OCI-LY7 (cell line): ENCODE measurements around the gene C16orf82. TPM values are rescaled to one million over a fixed set of nuclear protein-coding genes. Genes with fewer than 3 reads are reported as not detected.

Source experiments
- BruUV-seq: library from RNA; stranded (reverse); fragments of 400-500 nt; replicated peaks from 2 replicates; lab custom pipeline; 2021; lab: Mats Ljungman, UMichigan
- CTCF ChIA-PET: fragments of 300-600 bp; sonication (Branson Sonifier 250); formaldehyde crosslinking; loops from one replicate; lab custom pipeline; 2022; ENCODE audit warnings: antibody characterized with exemption; ENCODE audit not compliant: unreplicated experiment; lab: Charles Lee
- POLR2A ChIA-PET: fragments of 300-600 bp; sonication (Branson Sonifier 250); formaldehyde crosslinking; loops from one replicate; lab custom pipeline; 2022; ENCODE audit warnings: antibody characterized with exemption; lab: Charles Lee
- DNase-seq: peaks from one replicate; pipeline ENCODE4 v3.0.0-alpha.2; 2015; ENCODE audit warnings: low spot score
- H2AFZ ChIP-seq: fragments of 200-600 bp; sonication (generic), shearing (Covaris generic); 2 replicates; pipeline ENCODE4 v1.6.1; 2014; ENCODE audit warnings: mild to moderate bottlenecking, antibody characterized with exemption, low read length, moderate library complexity
- H3K27ac ChIP-seq: fragments of 200-600 bp; sonication (generic); 2 replicates; pipeline ENCODE4 v1.5.1; 2014; ENCODE audit warnings: mixed run types, low read depth, mild to moderate bottlenecking, moderate library complexity, low read length, inconsistent platforms; ENCODE audit not compliant: poor library complexity, severe bottlenecking
- H3K36me3 ChIP-seq: fragments of 200-600 bp; sonication (generic); 2 replicates; pipeline ENCODE4 v1.6.1; 2014; ENCODE audit warnings: mild to moderate bottlenecking, antibody characterized with exemption, low read length, moderate library complexity, mixed read lengths; ENCODE audit not compliant: insufficient read depth
- H3K4me1 ChIP-seq: fragments of 200-600 bp; sonication (generic); 2 replicates; pipeline ENCODE4 v1.5.1; 2014; ENCODE audit warnings: mild to moderate bottlenecking, low read length; ENCODE audit not compliant: insufficient read depth, poor library complexity, severe bottlenecking
- H3K4me2 ChIP-seq: fragments of 200-600 bp; sonication (generic); 2 replicates; pipeline ENCODE4 v1.6.1; 2014; ENCODE audit warnings: mild to moderate bottlenecking, low read length
- H3K4me3 ChIP-seq: fragments of 200-600 bp; sonication (generic); 2 replicates; pipeline ENCODE4 v1.5.1; 2014; ENCODE audit warnings: mild to moderate bottlenecking, low read depth, low read length; ENCODE audit not compliant: poor library complexity, severe bottlenecking
- H3K79me2 ChIP-seq: fragments of 200-600 bp; sonication (generic); 2 replicates; pipeline ENCODE4 v1.6.1; 2016; ENCODE audit warnings: low read depth, mild to moderate bottlenecking, low read length, moderate library complexity, mixed read lengths; ENCODE audit not compliant: insufficient read depth
- H3K9me2 ChIP-seq: fragments of 200-600 bp; sonication (generic); 2 replicates; pipeline ENCODE4 v1.6.1; 2016; ENCODE audit warnings: mild to moderate bottlenecking, low read length, mixed read lengths; ENCODE audit not compliant: insufficient read depth
- H3K9me3 ChIP-seq: fragments of 200-600 bp; sonication (generic); 2 replicates; pipeline ENCODE4 v1.6.1; 2014; ENCODE audit warnings: mild to moderate bottlenecking, mixed run types, low read length, mixed read lengths
- H4K20me1 ChIP-seq: fragments of 200-600 bp; sonication (generic); 2 replicates; pipeline ENCODE4 v1.6.1; 2014; ENCODE audit warnings: mild to moderate bottlenecking, antibody characterized with exemption, low read length, moderate library complexity, mixed read lengths; ENCODE audit not compliant: insufficient read depth
- CTCF ChIP-seq: fragments of 200-600 bp; sonication (generic); conservative IDR thresholded peaks from 2 replicates; pipeline ENCODE4 v1.5.1; 2014; ENCODE audit warnings: mild to moderate bottlenecking, antibody characterized with exemption, low read length, moderate library complexity, mixed read lengths
- EZH2phosphoT487 ChIP-seq: fragments of 200-600 bp; sonication (generic); IDR thresholded peaks from 2 replicates; pipeline ENCODE4 v1.6.1; 2018; ENCODE audit warnings: low read depth, borderline replicate concordance, mild to moderate bottlenecking, mixed run types, antibody characterized with exemption, low read length, moderate library complexity, mixed read lengths
- intact Hi-C: fragments of 100-400 bp; cut with micrococcal nuclease; formaldehyde crosslinking; loops from one replicate; pipeline ENCODE4 v1.10.0; 2022; ENCODE audit not compliant: unreplicated experiment
- total RNA-seq, 2 experiments: library from RNA; depleted of rRNA in 1 of 2; stranded (reverse); fragments of >200 nt in 1 of 2; shearing (Covaris generic) in 1 of 2; gene quantifications; 2 replicates each; pipeline ENCODE4 v1.2.3, GENCODE V29; 2014 to 2022

The C16orf82 gene
- total RNA-seq, 2 experiments from 2014 or later: not detected

- H2AFZ ChIP-seq: no peak overlapping the region
- TF ChIP-seq CTCF: no peak
- no peak for TF ChIP-seq EZH2phosphoT487
- no peak for DNase-seq
- intact Hi-C loops: no loop called here
- CTCF ChIA-PET: no interaction called here
- no peaks in the 10 kb centered on the region for H4K20me1 ChIP-seq
- no TSS peak for BruUV-seq
- no peaks in the 10 kb centered on the region for H3K36me3 ChIP-seq
- POLR2A ChIA-PET: interaction anchor here (0.6 kb wide), 1 partner anchor 71 kb away, joined by 4 read pairs; no protein-coding TSS in a partner anchor
- H3K9me2 ChIP-seq: no peaks in the 10 kb centered on the region
- no peaks in the 10 kb centered on the region for H3K9me3 ChIP-seq
- no peak overlapping the region for H3K4me2 ChIP-seq
- no peak overlapping the region for H3K27ac ChIP-seq
- H3K79me2 ChIP-seq: no peaks in the 10 kb centered on the region
- no peaks in the 10 kb centered on the region for H3K4me1 ChIP-seq
- no peak overlapping the region for H3K4me3 ChIP-seq
These were observed 19.7 kb upstream of the C16orf82 start for GRCh38 chr16:27046958-27047518.

DNA sequence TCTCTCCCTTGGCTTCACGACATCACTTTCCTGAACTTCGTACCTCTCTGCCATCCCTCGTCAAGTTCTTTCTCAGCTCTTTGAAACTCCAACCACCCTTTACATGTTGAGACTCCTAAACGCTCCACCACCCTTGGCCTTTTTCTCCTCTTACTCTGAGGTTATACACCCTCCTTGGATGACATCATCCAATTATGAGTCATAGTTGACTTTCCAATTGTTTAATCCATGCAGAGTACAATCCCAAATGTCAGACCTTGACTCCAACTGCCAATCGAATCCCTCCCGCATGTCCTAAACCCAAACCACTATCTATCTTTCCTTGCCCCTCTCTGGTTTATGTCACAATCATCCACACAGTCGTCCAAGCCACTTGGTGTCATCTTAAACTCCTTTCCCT is 18.4 kb upstream of the C16orf82 start:
- Histone ChIP-seq H3K4me3 (no peak overlapping the region), H3K79me2 (no peaks in the 10 kb centered on the region), H3K27ac (no peak overlapping the region), H3K4me1 (no peaks in the 10 kb centered on the region), H3K9me3 (no peaks in the 10 kb centered on the region), H3K36me3 (no peaks in the 10 kb centered on the region), H4K20me1 (no peaks in the 10 kb centered on the region), H3K4me2 (no peak overlapping the region), H3K9me2 (no peaks in the 10 kb centered on the region), H2AFZ (no peak overlapping the region)
- no TSS peak for BruUV-seq
- no peak for DNase-seq
- intact Hi-C loops: no loop called here
- CTCF ChIA-PET: no interaction called here
- no peak for TF ChIP-seq EZH2phosphoT487
- no peak for TF ChIP-seq CTCF
- POLR2A ChIA-PET: no interaction called here

DNA sequence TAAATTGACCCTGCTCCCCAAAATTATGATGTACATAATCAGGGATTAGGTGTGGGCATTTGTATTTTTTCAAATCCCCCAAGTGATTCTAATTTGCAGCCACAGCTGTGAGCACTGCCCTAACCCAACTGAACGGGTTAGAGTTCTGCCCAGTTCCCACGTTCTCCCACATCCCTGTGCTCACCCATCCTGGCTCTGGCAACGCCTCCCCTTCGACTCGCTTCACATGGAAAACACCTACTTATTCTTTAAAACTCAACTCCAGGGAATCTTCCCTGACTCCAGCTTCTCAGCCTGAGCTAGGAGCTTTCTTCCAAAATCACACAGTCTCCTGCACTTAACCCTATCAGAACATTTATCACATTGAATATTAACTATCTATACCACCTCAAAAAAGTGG is 17.6 kb upstream of the C16orf82 start:
- Histone ChIP-seq H3K9me2 (no peaks in the 10 kb centered on the region), H2AFZ (no peak overlapping the region), H4K20me1 (no peaks in the 10 kb centered on the region), H3K4me2 (no peak overlapping the region), H3K4me1 (no peaks in the 10 kb centered on the region), H3K36me3 (no peaks in the 10 kb centered on the region), H3K27ac (no peak overlapping the region), H3K4me3 (no peak overlapping the region), H3K79me2 (no peaks in the 10 kb centered on the region), H3K9me3 (no peaks in the 10 kb centered on the region)
- no peak for DNase-seq
- ChIA-PET CTCF (no interaction called here), POLR2A (interaction anchor here (0.6 kb wide), 1 partner anchor 1043 kb away, joined by 3 read pairs; no protein-coding TSS in a partner anchor)
- intact Hi-C loops: no loop called here
- BruUV-seq: no TSS peak
- TF ChIP-seq CTCF (no peak), EZH2phosphoT487 (no peak)
